Measurements from ENCODE around the gene TLR5.

- TF ChIP-seq CTCF (IDR thresholded peaks at IDR 0.05) (no peak), POLR2AphosphoS5 (IDR thresholded peaks at IDR 0.05) (no peak), POLR2A (IDR thresholded peaks at IDR 0.05) (no peak), EP300 (IDR thresholded peaks at IDR 0.05) (no peak)
These were observed 32.1 kb downstream of the TLR5 start for GRCh38 chr1:223110952-223111351.
